GM23338 (cell line): ENCODE measurements around the gene ZNF841.

Experiments
- CREB1 ChIP-seq: fragments of 250-450 bp; sonication (Bioruptor Pico); IDR thresholded peaks from 2 replicates; pipeline ENCODE4 v1.5.0; 2020; ENCODE audit warnings: low read depth, mild to moderate bottlenecking, moderate library complexity
- EZH2 ChIP-seq: fragments of 200-600 bp; sonication (generic); IDR thresholded peaks from one replicate; pipeline ENCODE4 v1.8.0; 2017; ENCODE audit warnings: antibody characterized with exemption, mild to moderate bottlenecking, low read depth; ENCODE audit not compliant: unreplicated experiment
- POLR2AphosphoS5 ChIP-seq: IDR thresholded peaks from 2 replicates; pipeline ENCODE4 v1.6.1; 2016; ENCODE audit warnings: antibody characterized with exemption, low read depth
- ZNF331 ChIP-seq: fragments of 250-450 bp; sonication (Bioruptor Pico); IDR thresholded peaks from 2 replicates; pipeline ENCODE4 v1.5.0; 2020; ENCODE audit warnings: low read depth, mild to moderate bottlenecking, moderate library complexity
- TF ChIP-seq, protein P1 (sequence below), 2 experiments: fragments of 200-600 bp in 1 of 2; sonication (generic) in 1 of 2; conservative IDR thresholded peaks; 2 replicates each; pipeline versions ENCODE4 v1.5.1 to v1.6.1; 2016 to 2017; ENCODE audit warnings: antibody characterized with exemption in 2 of 2, low read depth in 2 of 2, mild to moderate bottlenecking in 2 of 2, moderate library complexity in 1 of 2
- TF ChIP-seq, protein P2 (sequence below): IDR thresholded peaks from one replicate; pipeline ENCODE4 v1.6.1; 2018; ENCODE audit warnings: antibody characterized with exemption; ENCODE audit not compliant: unreplicated experiment

DNA sequence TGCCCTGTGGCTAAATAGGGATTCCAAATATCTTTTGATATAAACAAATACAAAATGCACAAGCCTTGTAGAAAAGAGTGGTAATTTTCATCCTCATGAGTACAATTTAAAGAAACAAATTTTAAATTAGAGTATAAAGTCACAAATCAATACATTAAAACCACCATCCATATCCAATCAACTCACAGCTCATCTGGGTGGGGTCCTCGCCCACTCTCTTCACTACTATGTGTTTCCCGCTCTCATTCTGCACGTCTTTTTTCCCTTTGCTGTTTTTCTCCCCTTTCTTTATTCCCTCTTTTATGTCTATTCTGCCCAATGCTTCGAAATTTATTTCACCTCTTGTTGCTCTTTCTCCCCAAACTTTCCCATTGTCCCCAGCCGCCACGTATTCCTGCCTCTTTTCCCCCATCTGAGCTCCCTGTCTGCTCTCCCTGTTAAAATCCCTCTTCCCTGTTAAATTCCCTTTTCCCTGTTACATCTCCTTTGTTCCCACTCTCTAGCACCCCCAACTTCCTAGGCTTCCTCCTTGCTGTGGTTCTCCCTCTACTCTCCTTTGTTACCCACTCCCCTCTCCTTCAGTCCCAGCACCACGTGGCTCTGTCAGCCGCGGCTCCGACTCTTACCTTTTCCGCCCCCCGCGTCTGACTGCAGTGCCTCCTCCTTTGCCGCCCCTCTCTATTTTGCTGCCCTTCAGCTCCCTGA lies 42.9 kb upstream of the ZNF841 start:
- TF ChIP-seq, protein P1, sequence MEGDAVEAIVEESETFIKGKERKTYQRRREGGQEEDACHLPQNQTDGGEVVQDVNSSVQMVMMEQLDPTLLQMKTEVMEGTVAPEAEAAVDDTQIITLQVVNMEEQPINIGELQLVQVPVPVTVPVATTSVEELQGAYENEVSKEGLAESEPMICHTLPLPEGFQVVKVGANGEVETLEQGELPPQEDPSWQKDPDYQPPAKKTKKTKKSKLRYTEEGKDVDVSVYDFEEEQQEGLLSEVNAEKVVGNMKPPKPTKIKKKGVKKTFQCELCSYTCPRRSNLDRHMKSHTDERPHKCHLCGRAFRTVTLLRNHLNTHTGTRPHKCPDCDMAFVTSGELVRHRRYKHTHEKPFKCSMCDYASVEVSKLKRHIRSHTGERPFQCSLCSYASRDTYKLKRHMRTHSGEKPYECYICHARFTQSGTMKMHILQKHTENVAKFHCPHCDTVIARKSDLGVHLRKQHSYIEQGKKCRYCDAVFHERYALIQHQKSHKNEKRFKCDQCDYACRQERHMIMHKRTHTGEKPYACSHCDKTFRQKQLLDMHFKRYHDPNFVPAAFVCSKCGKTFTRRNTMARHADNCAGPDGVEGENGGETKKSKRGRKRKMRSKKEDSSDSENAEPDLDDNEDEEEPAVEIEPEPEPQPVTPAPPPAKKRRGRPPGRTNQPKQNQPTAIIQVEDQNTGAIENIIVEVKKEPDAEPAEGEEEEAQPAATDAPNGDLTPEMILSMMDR (conservative IDR thresholded peaks at IDR 0.05; ENCODE audit: low read depth in 2 of 2), result 0 out of 4 replicates have a peak, but pooled peaks of 1 of the 2 experiments have one; percentile 0
- TF ChIP-seq, protein P2, sequence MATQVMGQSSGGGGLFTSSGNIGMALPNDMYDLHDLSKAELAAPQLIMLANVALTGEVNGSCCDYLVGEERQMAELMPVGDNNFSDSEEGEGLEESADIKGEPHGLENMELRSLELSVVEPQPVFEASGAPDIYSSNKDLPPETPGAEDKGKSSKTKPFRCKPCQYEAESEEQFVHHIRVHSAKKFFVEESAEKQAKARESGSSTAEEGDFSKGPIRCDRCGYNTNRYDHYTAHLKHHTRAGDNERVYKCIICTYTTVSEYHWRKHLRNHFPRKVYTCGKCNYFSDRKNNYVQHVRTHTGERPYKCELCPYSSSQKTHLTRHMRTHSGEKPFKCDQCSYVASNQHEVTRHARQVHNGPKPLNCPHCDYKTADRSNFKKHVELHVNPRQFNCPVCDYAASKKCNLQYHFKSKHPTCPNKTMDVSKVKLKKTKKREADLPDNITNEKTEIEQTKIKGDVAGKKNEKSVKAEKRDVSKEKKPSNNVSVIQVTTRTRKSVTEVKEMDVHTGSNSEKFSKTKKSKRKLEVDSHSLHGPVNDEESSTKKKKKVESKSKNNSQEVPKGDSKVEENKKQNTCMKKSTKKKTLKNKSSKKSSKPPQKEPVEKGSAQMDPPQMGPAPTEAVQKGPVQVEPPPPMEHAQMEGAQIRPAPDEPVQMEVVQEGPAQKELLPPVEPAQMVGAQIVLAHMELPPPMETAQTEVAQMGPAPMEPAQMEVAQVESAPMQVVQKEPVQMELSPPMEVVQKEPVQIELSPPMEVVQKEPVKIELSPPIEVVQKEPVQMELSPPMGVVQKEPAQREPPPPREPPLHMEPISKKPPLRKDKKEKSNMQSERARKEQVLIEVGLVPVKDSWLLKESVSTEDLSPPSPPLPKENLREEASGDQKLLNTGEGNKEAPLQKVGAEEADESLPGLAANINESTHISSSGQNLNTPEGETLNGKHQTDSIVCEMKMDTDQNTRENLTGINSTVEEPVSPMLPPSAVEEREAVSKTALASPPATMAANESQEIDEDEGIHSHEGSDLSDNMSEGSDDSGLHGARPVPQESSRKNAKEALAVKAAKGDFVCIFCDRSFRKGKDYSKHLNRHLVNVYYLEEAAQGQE, result no peak
- TF ChIP-seq EZH2 (no peak), CREB1 (CRISPR knock-in tag) (no peak), ZNF331 (CRISPR knock-in tag) (no peak), POLR2AphosphoS5 (peak; percentile 5)
